ENCODE measurements around the gene WWTR1. TPM values are rescaled to one million over a fixed set of nuclear protein-coding genes. Genes with fewer than 3 reads are reported as not detected.

The WWTR1 gene
- total RNA-seq, 1 experiment from 2014 or later: 25.5 TPM

DNA sequence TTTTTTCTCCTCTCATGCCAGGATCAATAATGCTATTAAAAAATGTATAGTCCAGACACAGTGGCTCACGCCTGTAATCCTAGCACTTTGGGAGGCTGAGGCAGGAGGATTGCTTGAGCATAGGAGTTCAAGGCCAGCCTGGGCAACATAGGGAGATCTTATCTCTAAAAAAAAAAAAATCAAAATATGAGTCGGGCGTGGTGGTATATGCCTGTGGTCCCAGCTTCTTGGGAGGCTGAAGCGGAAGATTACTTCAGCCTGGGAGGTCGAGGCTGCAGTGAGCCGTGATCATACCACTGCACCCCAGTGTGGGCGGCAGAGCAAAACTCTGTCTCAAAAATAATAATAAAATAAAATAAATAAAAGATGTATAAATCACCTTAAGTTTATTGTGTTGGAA lies 75.4 kb downstream of the WWTR1 start (continued):
- TF ChIP-seq, protein P1, sequence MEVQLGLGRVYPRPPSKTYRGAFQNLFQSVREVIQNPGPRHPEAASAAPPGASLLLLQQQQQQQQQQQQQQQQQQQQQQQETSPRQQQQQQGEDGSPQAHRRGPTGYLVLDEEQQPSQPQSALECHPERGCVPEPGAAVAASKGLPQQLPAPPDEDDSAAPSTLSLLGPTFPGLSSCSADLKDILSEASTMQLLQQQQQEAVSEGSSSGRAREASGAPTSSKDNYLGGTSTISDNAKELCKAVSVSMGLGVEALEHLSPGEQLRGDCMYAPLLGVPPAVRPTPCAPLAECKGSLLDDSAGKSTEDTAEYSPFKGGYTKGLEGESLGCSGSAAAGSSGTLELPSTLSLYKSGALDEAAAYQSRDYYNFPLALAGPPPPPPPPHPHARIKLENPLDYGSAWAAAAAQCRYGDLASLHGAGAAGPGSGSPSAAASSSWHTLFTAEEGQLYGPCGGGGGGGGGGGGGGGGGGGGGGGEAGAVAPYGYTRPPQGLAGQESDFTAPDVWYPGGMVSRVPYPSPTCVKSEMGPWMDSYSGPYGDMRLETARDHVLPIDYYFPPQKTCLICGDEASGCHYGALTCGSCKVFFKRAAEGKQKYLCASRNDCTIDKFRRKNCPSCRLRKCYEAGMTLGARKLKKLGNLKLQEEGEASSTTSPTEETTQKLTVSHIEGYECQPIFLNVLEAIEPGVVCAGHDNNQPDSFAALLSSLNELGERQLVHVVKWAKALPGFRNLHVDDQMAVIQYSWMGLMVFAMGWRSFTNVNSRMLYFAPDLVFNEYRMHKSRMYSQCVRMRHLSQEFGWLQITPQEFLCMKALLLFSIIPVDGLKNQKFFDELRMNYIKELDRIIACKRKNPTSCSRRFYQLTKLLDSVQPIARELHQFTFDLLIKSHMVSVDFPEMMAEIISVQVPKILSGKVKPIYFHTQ (CRISPR knock-in tag; IDR thresholded peaks at IDR 0.05): no peak
- TF ChIP-seq, protein P2, sequence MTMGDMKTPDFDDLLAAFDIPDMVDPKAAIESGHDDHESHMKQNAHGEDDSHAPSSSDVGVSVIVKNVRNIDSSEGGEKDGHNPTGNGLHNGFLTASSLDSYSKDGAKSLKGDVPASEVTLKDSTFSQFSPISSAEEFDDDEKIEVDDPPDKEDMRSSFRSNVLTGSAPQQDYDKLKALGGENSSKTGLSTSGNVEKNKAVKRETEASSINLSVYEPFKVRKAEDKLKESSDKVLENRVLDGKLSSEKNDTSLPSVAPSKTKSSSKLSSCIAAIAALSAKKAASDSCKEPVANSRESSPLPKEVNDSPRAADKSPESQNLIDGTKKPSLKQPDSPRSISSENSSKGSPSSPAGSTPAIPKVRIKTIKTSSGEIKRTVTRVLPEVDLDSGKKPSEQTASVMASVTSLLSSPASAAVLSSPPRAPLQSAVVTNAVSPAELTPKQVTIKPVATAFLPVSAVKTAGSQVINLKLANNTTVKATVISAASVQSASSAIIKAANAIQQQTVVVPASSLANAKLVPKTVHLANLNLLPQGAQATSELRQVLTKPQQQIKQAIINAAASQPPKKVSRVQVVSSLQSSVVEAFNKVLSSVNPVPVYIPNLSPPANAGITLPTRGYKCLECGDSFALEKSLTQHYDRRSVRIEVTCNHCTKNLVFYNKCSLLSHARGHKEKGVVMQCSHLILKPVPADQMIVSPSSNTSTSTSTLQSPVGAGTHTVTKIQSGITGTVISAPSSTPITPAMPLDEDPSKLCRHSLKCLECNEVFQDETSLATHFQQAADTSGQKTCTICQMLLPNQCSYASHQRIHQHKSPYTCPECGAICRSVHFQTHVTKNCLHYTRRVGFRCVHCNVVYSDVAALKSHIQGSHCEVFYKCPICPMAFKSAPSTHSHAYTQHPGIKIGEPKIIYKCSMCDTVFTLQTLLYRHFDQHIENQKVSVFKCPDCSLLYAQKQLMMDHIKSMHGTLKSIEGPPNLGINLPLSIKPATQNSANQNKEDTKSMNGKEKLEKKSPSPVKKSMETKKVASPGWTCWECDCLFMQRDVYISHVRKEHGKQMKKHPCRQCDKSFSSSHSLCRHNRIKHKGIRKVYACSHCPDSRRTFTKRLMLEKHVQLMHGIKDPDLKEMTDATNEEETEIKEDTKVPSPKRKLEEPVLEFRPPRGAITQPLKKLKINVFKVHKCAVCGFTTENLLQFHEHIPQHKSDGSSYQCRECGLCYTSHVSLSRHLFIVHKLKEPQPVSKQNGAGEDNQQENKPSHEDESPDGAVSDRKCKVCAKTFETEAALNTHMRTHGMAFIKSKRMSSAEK (CRISPR knock-in tag; IDR thresholded peaks at IDR 0.05; ENCODE audit: borderline replicate concordance): no peak
- TF ChIP-seq ZNF232 (CRISPR knock-in tag; IDR thresholded peaks at IDR 0.05) (no peak), TP53 (CRISPR knock-in tag; IDR thresholded peaks at IDR 0.05) (no peak), MYBL2 (CRISPR knock-in tag; IDR thresholded peaks at IDR 0.05) (no peak), ZNF317 (CRISPR knock-in tag; IDR thresholded peaks at IDR 0.05; ENCODE audit: borderline replicate concordance, low read depth) (no peak)

DNA sequence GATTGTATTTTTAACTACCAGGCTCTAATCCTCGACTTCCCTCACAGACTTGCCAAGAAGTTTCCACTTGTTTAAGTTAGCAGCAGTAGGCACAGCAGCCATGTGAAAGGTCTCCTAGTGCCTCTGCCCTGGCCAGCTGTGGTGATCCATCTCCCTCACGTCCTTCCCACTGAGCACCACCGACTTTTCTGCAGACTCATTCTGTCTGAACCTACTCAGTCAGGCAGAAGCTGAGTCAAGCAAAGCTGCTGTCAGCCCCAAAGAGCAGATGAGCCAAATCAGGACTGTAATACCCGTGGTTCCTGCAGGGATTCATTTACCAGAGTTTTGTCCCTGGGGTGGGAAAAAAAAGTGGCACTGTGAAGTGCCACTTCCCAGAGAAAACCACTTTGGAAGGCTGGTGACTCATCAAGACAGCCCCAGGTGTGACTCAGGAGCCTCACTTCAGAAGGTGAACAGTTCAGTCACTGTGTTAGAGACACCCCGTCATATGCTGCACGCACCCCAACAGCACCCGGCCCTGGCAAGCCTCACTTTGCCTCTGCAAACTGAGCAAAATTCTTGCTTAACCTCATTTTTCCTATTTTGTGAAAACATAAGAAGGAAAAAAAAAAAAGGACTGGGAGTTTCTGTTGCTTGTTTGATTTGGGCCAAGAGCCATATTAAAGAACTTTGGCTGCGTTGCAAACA lies 76.0 kb downstream of the WWTR1 start:
- no peak for DNase-seq (ENCODE audit: low spot score)
- ChIA-PET CTCF (interaction anchor here (0.8 to 2.1 kb wide), 4 partner anchors 12 to 226 kb away, joined by 3 to 12 read pairs (median 4); no protein-coding TSS in a partner anchor), POLR2A (no interaction called here)
- Mint-ChIP-seq H3K27ac (peak overlapping the region; percentile 40), H3K9me3 (no peaks in the 10 kb centered on the region), H3K36me3 (no peaks in the 10 kb centered on the region), H3K27me3 (ENCODE audit: low read depth) (no peaks in the 10 kb centered on the region), H3K4me3 (no peak overlapping the region), H3K4me1 (peaks cover 48% of the 10 kb centered on the region)
- peak; percentile 45 for ATAC-seq
- TF ChIP-seq CREM (CRISPR knock-in tag; IDR thresholded peaks at IDR 0.05) (no peak), TCF7 (CRISPR knock-in tag; IDR thresholded peaks at IDR 0.05; ENCODE audit: low read depth) (no peak), HMGA2 (CRISPR knock-in tag; IDR thresholded peaks at IDR 0.05) (no peak), NR3C1 (CRISPR knock-in tag; conservative IDR thresholded peaks at IDR 0.05; ENCODE audit: low read depth) (no peak), MXD4 (CRISPR knock-in tag; IDR thresholded peaks at IDR 0.05; ENCODE audit: borderline replicate concordance) (no peak)
- TF ChIP-seq, protein P3, sequence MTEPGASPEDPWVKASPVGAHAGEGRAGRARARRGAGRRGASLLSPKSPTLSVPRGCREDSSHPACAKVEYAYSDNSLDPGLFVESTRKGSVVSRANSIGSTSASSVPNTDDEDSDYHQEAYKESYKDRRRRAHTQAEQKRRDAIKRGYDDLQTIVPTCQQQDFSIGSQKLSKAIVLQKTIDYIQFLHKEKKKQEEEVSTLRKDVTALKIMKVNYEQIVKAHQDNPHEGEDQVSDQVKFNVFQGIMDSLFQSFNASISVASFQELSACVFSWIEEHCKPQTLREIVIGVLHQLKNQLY (CRISPR knock-in tag; IDR thresholded peaks at IDR 0.05): no peak
- TF ChIP-seq, protein P4, sequence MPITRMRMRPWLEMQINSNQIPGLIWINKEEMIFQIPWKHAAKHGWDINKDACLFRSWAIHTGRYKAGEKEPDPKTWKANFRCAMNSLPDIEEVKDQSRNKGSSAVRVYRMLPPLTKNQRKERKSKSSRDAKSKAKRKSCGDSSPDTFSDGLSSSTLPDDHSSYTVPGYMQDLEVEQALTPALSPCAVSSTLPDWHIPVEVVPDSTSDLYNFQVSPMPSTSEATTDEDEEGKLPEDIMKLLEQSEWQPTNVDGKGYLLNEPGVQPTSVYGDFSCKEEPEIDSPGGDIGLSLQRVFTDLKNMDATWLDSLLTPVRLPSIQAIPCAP (CRISPR knock-in tag; IDR thresholded peaks at IDR 0.05): no peak
- TF ChIP-seq, protein P5, sequence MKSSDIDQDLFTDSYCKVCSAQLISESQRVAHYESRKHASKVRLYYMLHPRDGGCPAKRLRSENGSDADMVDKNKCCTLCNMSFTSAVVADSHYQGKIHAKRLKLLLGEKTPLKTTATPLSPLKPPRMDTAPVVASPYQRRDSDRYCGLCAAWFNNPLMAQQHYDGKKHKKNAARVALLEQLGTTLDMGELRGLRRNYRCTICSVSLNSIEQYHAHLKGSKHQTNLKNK (CRISPR knock-in tag; IDR thresholded peaks at IDR 0.05): no peak
- TF ChIP-seq, protein P6, sequence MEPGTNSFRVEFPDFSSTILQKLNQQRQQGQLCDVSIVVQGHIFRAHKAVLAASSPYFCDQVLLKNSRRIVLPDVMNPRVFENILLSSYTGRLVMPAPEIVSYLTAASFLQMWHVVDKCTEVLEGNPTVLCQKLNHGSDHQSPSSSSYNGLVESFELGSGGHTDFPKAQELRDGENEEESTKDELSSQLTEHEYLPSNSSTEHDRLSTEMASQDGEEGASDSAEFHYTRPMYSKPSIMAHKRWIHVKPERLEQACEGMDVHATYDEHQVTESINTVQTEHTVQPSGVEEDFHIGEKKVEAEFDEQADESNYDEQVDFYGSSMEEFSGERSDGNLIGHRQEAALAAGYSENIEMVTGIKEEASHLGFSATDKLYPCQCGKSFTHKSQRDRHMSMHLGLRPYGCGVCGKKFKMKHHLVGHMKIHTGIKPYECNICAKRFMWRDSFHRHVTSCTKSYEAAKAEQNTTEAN (CRISPR knock-in tag; IDR thresholded peaks at IDR 0.05): no peak

Measured in WTC11 (cell line).